Endometrial microvascular endothelial cells (primary cell): ENCODE measurements around the gene ISG20L2. TPM values are rescaled to one million over a fixed set of nuclear protein-coding genes. Genes with fewer than 3 reads are reported as not detected.

Experiments
- in situ Hi-C: cut with HindIII; loops from 2 replicates; pipeline ENCODE4 v1.10.0; 2017; ENCODE audit warnings: low sequenced_read_pairs, low pct_unique_long_range_greater_than_20kb; ENCODE audit errors: inconsistent ontology term
- total RNA-seq: library from RNA; depleted of rRNA; stranded (reverse); fragments of >200 nt; gene quantifications from one replicate; pipeline ENCODE4 v1.2.3, GENCODE V29; 2015; ENCODE audit errors: inconsistent ontology term

Gene ISG20L2
- total RNA-seq, 1 donor from 2014 or later: 21.4 TPM

DNA sequence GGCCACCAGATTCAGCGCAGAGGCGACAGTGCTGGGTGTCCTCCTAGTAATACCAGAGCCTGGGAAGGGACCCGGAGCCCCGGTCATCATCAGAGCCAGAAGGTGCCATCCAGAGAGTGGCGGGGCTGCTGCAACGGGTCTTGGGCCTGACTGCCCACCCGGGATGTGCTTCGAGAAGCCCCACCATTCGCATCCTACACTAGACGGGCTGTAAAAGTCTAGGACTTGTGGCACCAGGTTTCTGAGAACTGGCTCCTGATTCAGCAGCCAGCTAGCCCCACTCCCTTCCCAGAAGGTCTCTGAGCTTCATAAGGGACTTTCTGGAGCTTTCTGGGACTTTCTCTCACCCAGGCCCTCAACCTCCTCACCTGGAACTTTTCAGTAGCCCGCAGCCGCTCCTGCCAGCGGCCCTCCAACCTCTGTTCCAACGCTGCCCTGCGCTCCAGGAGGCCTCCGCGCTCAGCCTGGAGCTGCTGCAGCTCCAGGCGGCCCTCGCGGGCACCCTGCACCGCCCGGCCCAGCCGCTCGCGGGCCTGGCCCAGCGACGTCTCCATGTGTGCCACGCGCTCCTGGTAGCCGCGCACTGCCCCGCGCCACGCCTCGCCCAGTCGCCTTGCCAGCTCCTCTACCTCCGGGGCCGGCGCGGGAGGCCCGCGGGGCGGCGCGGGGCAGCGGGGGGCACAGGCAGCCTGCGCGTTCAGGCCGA lies 52.3 kb downstream of the ISG20L2 start:
- in situ Hi-C loops: no loop called here

DNA sequence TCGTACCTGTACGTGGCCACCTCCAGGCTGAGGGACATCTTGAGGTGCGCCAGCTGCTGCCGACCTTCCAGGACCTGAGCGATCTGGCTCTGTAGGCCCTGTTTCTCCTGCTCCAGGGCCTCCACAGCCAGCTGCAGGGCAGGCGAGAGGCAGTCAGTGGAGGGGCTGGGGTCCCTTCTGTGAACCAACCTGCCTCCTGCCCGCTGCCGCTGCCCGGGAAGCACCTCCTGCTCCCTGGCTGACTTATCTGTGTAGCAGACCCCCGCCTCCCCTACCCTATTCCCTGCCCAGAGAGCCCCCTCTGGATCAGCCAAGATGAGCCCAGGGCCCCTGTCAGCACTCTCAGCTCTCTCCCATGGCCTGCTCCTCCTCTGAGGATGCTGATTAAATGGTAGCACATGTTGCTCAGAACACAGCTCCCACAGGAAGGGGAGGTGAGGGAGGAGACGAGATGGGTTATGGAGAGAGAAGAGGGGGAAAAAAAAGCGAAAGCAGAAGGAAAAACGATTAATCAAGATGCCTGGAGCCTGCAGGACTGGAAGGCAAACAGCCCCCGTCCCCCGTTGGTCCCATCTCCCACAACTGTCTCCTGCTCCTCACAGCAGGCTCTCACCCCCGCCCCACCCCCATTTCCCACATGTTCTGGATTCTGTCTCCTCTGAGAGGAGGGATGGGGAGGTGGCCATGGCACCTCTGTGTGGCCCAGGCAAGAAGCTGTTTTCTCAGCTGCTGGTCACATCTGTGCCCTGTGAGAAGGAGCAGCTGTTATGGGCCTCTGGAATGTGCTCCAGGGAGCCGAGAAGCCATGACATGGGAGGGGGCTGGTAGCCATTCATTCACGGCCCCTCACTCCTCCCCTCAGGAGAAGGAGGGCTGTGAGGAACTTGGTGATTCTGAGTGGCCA lies 53.1 kb downstream of the ISG20L2 start:
- in situ Hi-C loops: no loop called here

GRCh38 chr1:156673387-156674121 lies 55.0 kb downstream of the ISG20L2 start:
- in situ Hi-C loops: no loop called here

Other genes starting within 250 kb of the ISG20L2 start
- gene MEF2D, start 228.0 kb downstream of the ISG20L2 start, total RNA-seq: 53.5 TPM
- 39.4 TPM for gene IQGAP3, start 156.2 kb downstream of the ISG20L2 start, total RNA-seq
- not detected for gene TTC24, start 149.0 kb downstream of the ISG20L2 start, total RNA-seq
- gene NAXE, start 137.0 kb downstream of the ISG20L2 start, total RNA-seq: 92.0 TPM
- 12.9 TPM for gene GPATCH4, start 127.3 kb downstream of the ISG20L2 start, total RNA-seq
- not detected for gene HAPLN2, start 109.4 kb downstream of the ISG20L2 start, total RNA-seq
- not detected for gene BCAN, start 86.6 kb downstream of the ISG20L2 start, total RNA-seq
- gene NES, start 51.4 kb downstream of the ISG20L2 start, total RNA-seq: 239 TPM
- not detected for gene CRABP2, start 23.2 kb downstream of the ISG20L2 start, total RNA-seq
- gene METTL25B, start 297 bp downstream of the ISG20L2 start, total RNA-seq: 3.1 TPM
- gene MRPL24, start 12.3 kb upstream of the ISG20L2 start, total RNA-seq: 87.7 TPM
- gene HDGF, start 22.9 kb upstream of the ISG20L2 start, total RNA-seq: 299 TPM
- gene PRCC, start 38.8 kb upstream of the ISG20L2 start, total RNA-seq: 48.2 TPM
- gene SH2D2A, start 88.1 kb upstream of the ISG20L2 start, total RNA-seq: 0.19 TPM
- not detected for gene INSRR, start 130.4 kb upstream of the ISG20L2 start, total RNA-seq
- gene NTRK1, start 132.1 kb upstream of the ISG20L2 start, total RNA-seq: not detected
- 50.3 TPM for gene PEAR1, start 165.0 kb upstream of the ISG20L2 start, total RNA-seq
- gene LRRC71, start 191.9 kb upstream of the ISG20L2 start, total RNA-seq: not detected